ENCODE results near the gene CDH23. TPM values are rescaled to one million over a fixed set of nuclear protein-coding genes. Genes with fewer than 3 reads are reported as not detected.

Gene CDH23
- total RNA-seq, 2 donors from 2014 or later = 0.06 TPM; not detected in 1

DNA sequence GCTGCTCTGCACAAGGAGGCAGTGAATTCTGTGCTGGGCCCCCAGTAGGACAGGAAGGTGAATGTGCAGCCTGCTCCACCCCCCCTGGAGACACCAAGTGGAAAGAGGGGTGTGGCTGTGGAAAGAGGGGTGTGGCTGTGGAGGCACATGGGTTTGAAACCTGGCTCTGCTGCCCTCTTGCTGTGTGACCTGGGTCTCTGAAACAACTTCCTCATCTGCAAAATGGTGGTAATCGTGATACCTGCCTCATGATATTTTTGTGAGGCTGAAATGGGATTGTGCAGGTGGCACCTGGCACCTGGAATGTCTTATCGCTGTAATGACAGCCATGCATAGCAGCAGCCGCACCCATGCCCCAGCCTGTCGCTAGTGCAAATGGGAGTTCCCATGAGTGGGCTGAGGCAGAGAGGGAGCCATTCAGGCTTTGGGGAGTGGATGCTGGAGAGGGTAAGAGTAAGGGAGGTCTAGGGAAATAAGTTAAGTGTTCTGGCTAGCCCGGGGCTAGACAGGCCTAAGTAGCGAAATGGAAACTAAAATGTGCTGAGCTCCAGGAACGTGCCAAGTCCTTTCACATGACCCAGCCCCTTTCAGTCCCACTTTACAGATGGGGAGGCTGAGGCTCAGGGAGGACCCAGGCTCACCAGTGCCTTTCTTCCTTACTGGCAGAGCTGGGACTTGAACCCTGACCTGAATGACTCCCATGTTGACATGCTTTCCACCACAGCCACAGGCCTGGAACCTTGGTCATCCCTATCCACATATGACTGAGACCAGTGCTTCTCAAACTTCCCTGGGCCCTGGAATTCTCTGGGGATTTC, 287.8 kb downstream of the CDH23 start:
- no peak overlapping the region for H3K4me3 Mint-ChIP-seq
- H3K9me3 Mint-ChIP-seq = peaks cover 5% of the 10 kb centered on the region
- H3K36me3 Mint-ChIP-seq = peaks cover 6% of the 10 kb centered on the region
- peaks cover 6 to 10% of the 10 kb centered on the region in 2 donors for H3K4me1 Mint-ChIP-seq (ENCODE audit: low read depth in 2 of 2)
- H3K27ac Mint-ChIP-seq = no peak overlapping the region
- DNase-seq (ENCODE audit: low spot score) (no peak), ATAC-seq (no peak)
- no peaks in the 10 kb centered on the region for H3K27me3 Mint-ChIP-seq

DNA sequence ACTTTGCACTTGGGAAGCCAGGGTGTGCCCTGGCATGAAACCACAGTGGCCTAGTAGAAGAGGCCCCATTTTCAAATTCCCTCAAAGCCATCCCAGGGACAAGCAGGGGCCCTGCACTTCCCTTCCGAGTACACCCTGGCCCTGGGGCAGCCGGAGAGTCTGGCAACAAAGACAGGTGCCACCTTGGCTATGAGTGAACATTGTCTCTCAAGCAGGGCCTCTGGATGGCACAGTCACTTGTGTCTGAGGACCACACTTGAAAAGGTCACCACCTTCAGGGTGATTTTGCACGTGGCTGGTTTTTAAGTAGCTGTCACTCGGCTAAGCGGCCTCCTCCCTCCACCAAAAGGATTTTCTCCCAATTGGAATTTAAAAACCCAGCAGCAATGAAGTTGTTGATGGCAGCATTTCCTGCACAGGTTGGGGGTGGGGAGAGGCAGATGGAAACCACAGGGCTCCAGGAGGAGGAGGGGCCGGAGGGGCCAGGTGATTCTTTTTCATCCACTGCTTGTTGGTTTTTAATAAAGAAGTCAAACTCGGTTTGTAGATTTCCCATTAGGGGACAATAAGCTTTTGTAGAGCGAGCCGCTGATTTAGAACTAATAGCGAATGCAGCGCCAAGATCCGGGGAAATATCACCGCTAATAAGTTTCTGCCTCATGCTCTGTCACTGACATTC, 289.0 kb downstream of the CDH23 start:
- peaks cover 6 to 10% of the 10 kb centered on the region in 2 donors for H3K4me1 Mint-ChIP-seq (ENCODE audit: low read depth in 2 of 2)
- no peak overlapping the region for H3K27ac Mint-ChIP-seq
- H3K27me3 Mint-ChIP-seq = no peaks in the 10 kb centered on the region
- no peak overlapping the region for H3K4me3 Mint-ChIP-seq
- DNase-seq (ENCODE audit: low spot score) (no peak), ATAC-seq (no peak)
- peaks cover 6% of the 10 kb centered on the region for H3K36me3 Mint-ChIP-seq
- H3K9me3 Mint-ChIP-seq = peaks cover 5% of the 10 kb centered on the region

DNA sequence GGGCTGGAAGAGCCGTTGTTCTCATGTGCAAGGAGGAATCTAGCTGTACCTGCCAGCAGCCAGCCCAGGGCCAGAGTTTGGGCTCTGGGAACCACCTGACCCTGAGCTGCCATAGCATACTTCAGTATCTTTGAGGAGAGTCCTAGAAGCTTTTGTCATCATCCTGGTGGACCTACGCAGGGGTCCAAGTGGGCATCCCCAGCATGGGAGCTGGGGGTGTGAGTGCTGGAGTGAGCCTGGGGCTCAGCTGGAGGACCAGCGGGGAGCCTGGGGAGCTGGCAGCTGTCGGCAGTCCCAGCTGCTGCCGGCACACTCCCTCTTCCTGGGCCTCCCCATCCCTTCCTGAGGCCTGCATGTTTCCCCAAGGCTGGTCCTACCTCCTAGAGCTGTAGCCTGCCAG, 290.4 kb downstream of the CDH23 start:
- Mint-ChIP-seq H3K27me3 (no peaks in the 10 kb centered on the region), H3K9me3 (peaks cover 5% of the 10 kb centered on the region), H3K4me1 (ENCODE audit: low read depth in 2 of 2) (peaks cover 6 to 10% of the 10 kb centered on the region in 2 donors), H3K4me3 (no peak overlapping the region), H3K36me3 (peaks cover 6% of the 10 kb centered on the region), H3K27ac (no peak overlapping the region)
- DNase-seq (ENCODE audit: low spot score) (no peak), ATAC-seq (no peak)

DNA sequence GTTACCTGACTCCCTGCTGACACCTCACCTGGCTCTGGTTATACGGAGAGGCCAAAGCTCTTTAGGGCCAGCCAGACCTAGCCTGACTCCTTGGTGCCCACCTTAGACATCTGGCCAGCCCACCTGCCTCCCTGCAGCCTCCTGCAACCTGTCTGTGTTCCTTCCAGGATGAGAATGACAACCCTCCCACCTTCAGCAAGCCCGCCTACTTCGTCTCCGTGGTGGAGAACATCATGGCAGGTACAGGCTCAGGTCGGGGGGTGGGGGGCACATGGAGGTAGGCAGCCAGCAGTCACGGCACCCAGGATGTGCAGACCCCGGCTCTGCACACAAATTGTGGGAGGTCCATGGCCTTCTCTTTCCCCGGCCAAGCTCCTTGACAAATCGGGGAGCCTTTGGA, 290.8 kb downstream of the CDH23 start:
- ATAC-seq (no peak), DNase-seq (ENCODE audit: low spot score) (no peak)
- H3K36me3 Mint-ChIP-seq = peaks cover 6% of the 10 kb centered on the region
- peaks cover 5% of the 10 kb centered on the region for H3K9me3 Mint-ChIP-seq
- H3K4me1 Mint-ChIP-seq (ENCODE audit: low read depth in 2 of 2) = peaks cover 6 to 10% of the 10 kb centered on the region in 2 donors
- H3K27ac Mint-ChIP-seq = no peak overlapping the region
- no peak overlapping the region for H3K4me3 Mint-ChIP-seq
- no peaks in the 10 kb centered on the region for H3K27me3 Mint-ChIP-seq

DNA sequence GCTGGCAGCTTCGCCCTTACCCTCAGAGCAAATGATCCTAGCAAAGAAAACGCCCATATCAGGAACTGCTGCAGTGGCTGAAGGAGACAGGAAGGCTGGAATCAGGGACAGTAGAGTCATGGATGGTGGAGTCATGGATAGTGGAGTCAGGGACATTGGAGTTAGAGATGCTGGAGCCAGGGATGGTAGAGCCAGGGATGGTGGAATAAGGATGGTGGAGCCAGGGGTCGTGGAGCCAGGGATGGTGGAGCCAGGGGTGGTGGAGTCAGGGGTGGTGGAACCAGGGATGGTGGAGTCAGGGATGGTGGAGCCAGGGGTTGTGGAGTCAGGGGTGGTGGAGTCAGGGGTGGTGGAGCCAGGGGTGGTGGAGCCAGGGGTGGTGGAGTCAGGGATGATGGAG, 291.5 kb downstream of the CDH23 start:
- H3K36me3 Mint-ChIP-seq = peaks cover 6% of the 10 kb centered on the region
- H3K4me1 Mint-ChIP-seq (ENCODE audit: low read depth in 2 of 2) = peaks cover 6 to 10% of the 10 kb centered on the region in 2 donors
- DNase-seq (ENCODE audit: low spot score) (no peak), ATAC-seq (no peak)
- H3K27me3 Mint-ChIP-seq = no peaks in the 10 kb centered on the region
- H3K4me3 Mint-ChIP-seq = peak overlapping the region; percentile 1
- peaks cover 5% of the 10 kb centered on the region for H3K9me3 Mint-ChIP-seq
- H3K27ac Mint-ChIP-seq = peak overlapping the region; percentile 42 to 68

DNA sequence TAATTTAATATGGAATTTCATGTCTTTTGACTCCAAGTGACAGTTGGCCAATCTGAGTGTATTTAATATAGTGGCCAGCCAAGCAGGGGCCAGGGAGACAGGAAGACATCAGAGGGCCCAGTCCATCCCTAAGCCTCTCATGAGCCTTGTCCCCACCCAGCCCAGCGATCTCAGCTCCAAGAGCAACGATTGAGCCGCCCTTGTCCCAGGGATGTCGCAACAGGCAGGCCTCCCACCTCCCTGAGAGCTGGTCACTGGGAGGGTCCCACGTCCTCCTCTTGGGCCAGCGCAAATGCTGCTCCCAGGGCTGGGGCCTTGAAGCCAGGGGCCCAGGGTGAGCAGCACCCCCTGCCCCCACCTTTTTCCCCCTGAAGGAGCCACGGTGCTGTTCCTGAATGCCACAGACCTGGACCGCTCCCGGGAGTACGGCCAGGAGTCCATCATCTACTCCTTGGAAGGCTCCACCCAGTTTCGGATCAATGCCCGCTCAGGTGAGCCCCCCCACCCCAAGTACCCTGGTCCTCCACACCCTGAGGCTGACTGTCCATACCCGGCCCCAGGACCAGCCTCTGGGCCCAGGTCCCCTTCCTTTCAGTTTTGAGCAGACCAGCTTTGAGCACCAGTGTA, 293.5 kb downstream of the CDH23 start:
- peaks cover 12 to 16% of the 10 kb centered on the region in 2 donors for H3K4me1 Mint-ChIP-seq (ENCODE audit: low read depth in 2 of 2)
- H3K27me3 Mint-ChIP-seq = no peaks in the 10 kb centered on the region
- H3K36me3 Mint-ChIP-seq = peaks cover 6% of the 10 kb centered on the region
- H3K9me3 Mint-ChIP-seq = peaks cover 5% of the 10 kb centered on the region
- DNase-seq (ENCODE audit: low spot score) (no peak), ATAC-seq (no peak)
- no peak overlapping the region for H3K27ac Mint-ChIP-seq
- no peak overlapping the region for H3K4me3 Mint-ChIP-seq

DNA sequence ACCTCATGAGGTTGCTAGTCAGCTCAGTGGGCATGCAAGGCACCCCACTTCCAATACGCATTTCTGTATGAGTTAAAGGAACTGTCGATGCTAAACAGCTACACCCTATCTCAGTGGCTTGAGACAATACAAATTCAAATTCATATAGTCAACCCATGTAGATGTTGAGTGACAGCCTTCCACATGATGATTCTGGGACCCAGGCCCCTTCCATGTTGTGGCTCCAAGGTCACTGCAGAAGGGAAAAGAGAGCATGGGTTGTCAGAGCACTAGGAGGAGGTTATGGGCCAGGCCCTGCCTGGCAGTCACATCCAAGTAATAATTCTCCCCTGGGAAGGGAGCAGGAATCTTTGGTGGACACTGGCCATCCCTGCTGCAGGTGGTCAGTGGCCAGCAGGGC, 294.7 kb downstream of the CDH23 start:
- Mint-ChIP-seq H3K36me3 (peaks cover 6% of the 10 kb centered on the region), H3K4me1 (ENCODE audit: low read depth in 2 of 2) (peaks cover 12 to 16% of the 10 kb centered on the region in 2 donors), H3K27me3 (no peaks in the 10 kb centered on the region), H3K9me3 (peaks cover 5% of the 10 kb centered on the region), H3K27ac (peak overlapping the region in 1 of 2 donors; percentile 49), H3K4me3 (no peak overlapping the region)
- ATAC-seq = no peak
- no peak for DNase-seq (ENCODE audit: low spot score)

DNA sequence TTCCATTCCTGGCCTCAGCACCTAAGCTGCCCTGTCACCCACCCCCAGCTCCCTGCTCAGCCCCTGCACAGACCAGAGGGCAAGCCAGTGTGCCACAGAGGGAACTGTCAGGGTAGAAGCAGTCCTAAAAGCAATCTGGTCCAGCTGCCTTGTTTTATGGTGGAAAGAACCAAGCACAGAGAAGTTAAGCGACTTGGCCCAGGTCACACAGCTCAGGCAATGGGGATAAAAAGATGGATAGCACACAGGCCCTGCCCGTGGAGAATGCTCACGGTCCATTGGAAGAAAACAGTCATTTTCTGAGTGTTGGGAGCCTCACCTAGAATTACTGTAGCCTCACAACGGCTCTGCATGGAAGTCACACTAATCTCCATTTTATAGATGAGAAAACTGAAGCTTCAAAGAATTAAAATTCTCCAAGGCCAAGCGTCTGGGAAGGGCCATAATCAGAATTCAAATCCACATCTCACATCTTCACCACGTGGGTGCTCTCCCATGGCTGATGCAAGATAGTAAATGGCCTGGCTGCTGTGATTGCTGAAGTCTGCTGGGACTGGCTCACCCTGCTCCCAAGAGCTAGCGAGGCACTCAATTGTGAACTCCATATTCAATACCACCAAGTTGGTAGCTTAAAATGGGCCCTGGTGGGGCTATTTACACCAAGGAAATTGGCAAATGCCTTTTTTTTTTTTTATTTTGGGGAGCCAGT, 296.0 kb downstream of the CDH23 start:
- Mint-ChIP-seq H3K4me1 (ENCODE audit: low read depth in 2 of 2) (peaks cover 19 to 22% of the 10 kb centered on the region in 2 donors), H3K27ac (no peak overlapping the region)

DNA sequence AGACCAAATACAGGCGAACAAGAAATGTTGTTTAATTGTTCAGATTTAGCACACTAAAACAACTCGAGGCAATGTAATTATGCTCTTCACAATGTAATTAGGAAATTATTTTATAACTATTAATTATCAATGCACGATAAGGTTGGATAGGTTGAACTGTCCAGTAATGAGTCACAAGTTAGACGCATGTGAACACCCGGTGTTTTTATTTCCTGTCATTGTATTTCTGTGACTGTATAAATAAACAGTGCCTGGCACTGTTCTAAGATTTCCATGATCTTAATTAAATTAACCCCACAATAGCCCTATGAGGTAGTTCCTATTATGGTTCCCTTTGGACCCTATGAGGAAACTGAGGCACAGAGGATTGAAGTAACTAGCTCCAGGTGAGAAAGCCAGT, 296.7 kb downstream of the CDH23 start:
- Mint-ChIP-seq H3K9me3 (peaks cover under 1% of the 10 kb centered on the region), H3K27ac (no peak overlapping the region), H3K36me3 (peaks cover under 1% of the 10 kb centered on the region), H3K27me3 (no peaks in the 10 kb centered on the region), H3K4me1 (ENCODE audit: low read depth in 2 of 2) (peaks cover 18 to 24% of the 10 kb centered on the region in 2 donors), H3K4me3 (peak overlapping the region; percentile 17)
- DNase-seq (ENCODE audit: low spot score) (no peak), ATAC-seq (no peak)

More for the DNA sequence above, 296.0 kb downstream of the CDH23 start:
- no peak for DNase-seq (ENCODE audit: low spot score)
- Mint-ChIP-seq H3K27me3 (no peaks in the 10 kb centered on the region), H3K36me3 (peaks cover 6% of the 10 kb centered on the region), H3K9me3 (peaks cover 5% of the 10 kb centered on the region), H3K4me3 (no peak overlapping the region)
- no peak for ATAC-seq

DNA sequence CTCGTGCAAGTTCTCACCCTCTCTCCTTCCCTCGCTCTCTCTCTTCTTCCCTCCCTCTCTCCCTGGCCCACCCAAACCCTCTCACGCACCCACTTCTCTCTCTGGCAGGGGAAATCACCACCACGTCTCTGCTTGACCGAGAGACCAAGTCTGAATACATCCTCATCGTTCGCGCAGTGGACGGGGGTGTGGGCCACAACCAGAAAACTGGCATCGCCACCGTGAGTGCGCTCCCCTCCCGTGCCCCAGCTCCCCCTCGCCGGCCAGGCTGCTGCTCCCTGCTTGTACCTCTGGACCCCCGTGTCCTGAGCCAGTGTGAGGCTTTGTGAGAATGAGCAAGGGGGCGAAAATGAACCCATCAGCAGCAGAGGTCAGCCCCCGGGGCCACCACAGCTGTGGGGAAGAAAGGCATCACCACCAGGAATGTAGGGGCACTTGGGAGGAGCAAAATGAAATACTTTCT, 297.4 kb downstream of the CDH23 start:
- ATAC-seq (no peak), DNase-seq (ENCODE audit: low spot score) (no peak)
- Mint-ChIP-seq H3K9me3 (no peaks in the 10 kb centered on the region), H3K4me1 (ENCODE audit: low read depth in 2 of 2) (peaks cover 25 to 30% of the 10 kb centered on the region in 2 donors), H3K4me3 (peak overlapping the region; percentile 38), H3K36me3 (no peaks in the 10 kb centered on the region), H3K27me3 (no peaks in the 10 kb centered on the region), H3K27ac (peak overlapping the region in 1 of 2 donors; percentile 73)

DNA sequence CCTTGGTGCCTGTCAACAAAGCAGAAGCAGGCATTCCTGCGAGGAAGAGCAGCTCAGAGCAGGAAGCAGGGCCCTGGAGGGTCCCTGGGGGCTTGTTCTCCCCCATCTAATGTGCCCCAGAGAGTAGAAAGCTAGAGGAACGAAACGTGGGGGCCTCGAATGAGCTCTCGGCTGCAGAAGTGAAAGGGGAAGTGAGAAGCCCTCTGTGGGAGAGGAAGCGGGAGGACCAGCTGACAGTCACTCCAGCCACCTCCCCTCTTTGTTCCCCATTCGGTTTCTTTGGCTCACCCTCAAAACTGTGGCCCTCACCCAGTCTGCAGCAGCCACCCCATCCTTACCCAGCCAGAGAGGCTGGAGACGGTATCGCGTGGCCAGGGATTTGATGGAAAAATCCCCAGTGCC, 297.8 kb downstream of the CDH23 start:
- no peaks in the 10 kb centered on the region for H3K36me3 Mint-ChIP-seq
- H3K4me1 Mint-ChIP-seq (ENCODE audit: low read depth in 2 of 2) = peaks cover 30 to 35% of the 10 kb centered on the region in 2 donors
- peak; percentile 40 to 47 for ATAC-seq
- H3K27ac Mint-ChIP-seq = peak overlapping the region in 1 of 2 donors; percentile 73
- no peak for DNase-seq (ENCODE audit: low spot score)
- H3K27me3 Mint-ChIP-seq = no peaks in the 10 kb centered on the region
- peak overlapping the region; percentile 38 for H3K4me3 Mint-ChIP-seq
- no peaks in the 10 kb centered on the region for H3K9me3 Mint-ChIP-seq

DNA sequence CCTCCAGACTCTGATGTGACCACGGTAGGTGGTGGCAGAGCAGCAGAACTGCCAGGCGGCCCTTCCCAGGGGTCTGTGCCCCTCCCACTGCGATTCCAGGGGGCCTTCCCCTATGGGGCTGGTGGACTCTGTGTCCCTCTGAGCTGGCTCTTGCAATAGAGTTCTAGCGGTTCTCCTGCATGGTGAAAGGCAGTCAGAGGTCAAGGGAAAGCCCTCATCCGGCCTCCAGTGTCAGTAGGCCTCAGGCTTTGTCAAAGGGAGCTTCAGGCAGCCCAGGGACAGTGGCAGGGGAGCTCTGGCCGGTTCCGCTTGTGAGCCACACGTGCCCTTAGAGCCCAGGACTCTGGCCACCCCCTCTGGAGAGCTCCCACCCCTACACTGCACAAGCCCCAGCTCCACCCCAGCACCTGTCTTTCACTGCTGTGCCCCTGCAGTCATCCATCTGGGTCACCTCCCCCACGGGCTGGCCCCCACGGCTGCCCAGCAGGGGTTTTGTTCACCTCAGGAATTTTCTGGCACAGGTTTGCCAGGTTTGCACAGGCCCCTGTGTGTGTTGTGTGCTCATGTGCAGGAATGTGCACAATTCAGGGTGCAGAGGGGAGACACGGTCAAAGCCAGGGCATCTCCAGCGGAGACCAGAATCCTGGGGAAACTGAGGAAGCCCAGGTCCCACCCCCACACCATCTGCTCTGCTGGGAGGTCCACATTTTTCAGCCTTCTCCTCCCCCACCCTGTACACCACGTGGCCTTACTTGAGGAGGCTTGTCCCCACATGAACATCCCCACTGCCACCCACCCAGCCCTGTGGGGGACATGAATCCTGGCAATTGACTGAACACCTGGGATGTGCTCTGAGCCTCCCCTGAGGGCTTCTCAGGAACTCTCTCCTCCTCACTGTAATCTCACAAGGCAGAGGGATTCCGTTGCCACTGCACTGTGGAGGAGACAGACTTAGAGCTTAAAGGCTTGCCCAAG, 299.1 kb downstream of the CDH23 start:
- Mint-ChIP-seq H3K4me1 (ENCODE audit: low read depth in 2 of 2) (peaks cover 30 to 35% of the 10 kb centered on the region in 2 donors), H3K9me3 (no peaks in the 10 kb centered on the region), H3K36me3 (no peaks in the 10 kb centered on the region), H3K4me3 (no peak overlapping the region), H3K27ac (no peak overlapping the region), H3K27me3 (no peaks in the 10 kb centered on the region)
- DNase-seq (ENCODE audit: low spot score) = no peak
- no peak for ATAC-seq

Data from natural killer cell treated with Interleukin-12 subunit alpha and Interleukin-12 subunit beta and Interleukin-15 and Interleukin-18, amount 100 ng/mL, for 72 hours (primary cell).